Keratinocyte (primary cell): Measurements from ENCODE around the gene EFCAB8. TPM values are rescaled to one million over a fixed set of nuclear protein-coding genes. Genes with fewer than 3 reads are reported as not detected.

Experiments
- DNase-seq: peaks from one replicate; pipeline ENCODE4 v3.0.0-alpha.2; 2011; ENCODE audit warnings: low read depth, missing footprints, low spot score
- FAIRE-seq: peaks from 2 replicates; lab custom pipeline; 2011; peaks lifted over from hg19 to GRCh38; lab: Jason Lieb, UNC
- H2AFZ ChIP-seq: 2 replicates; pipeline ENCODE4 v1.6.0; 2012; ENCODE audit warnings: low read length, control low read depth, inconsistent platforms; ENCODE audit not compliant: control insufficient read depth
- H3K27ac ChIP-seq: 2 replicates; pipeline ENCODE4 v1.5.1; 2011; ENCODE audit warnings: low read length; ENCODE audit not compliant: control insufficient read depth, insufficient read depth
- H3K27me3 ChIP-seq: 3 replicates; pipeline ENCODE4 v1.6.0; 2011; ENCODE audit warnings: low read length; ENCODE audit not compliant: control insufficient read depth, insufficient read depth; ENCODE audit errors: extremely low read depth
- H3K36me3 ChIP-seq, 2 experiments: 2 replicates in 1 of 2; 3 replicates in 1 of 2; pipeline ENCODE4 v1.5.1; 2011; ENCODE audit warnings: low read length in 2 of 2, mild to moderate bottlenecking in 1 of 2; ENCODE audit not compliant: control insufficient read depth in 2 of 2, insufficient read depth in 2 of 2; ENCODE audit errors: extremely low read depth in 1 of 2
- H3K4me1 ChIP-seq: 3 replicates; pipeline ENCODE4 v1.5.1; 2011; ENCODE audit warnings: low read length; ENCODE audit not compliant: control insufficient read depth, insufficient read depth; ENCODE audit errors: extremely low read depth
- H3K4me2 ChIP-seq: 3 replicates; pipeline ENCODE4 v1.6.0; 2011; ENCODE audit warnings: low read depth, low read length; ENCODE audit not compliant: control insufficient read depth, insufficient read depth; ENCODE audit errors: extremely low read depth
- H3K4me3 ChIP-seq, 3 experiments: fragments of 200-600 bp in 1 of 3; sonication (generic) in 1 of 3; 2 replicates in 2 of 3; 3 replicates in 1 of 3; pipeline ENCODE4 v1.5.1; 2011 to 2016; ENCODE audit warnings: low read length in 3 of 3, mild to moderate bottlenecking in 3 of 3, control low read depth in 2 of 3, inconsistent platforms in 1 of 3, low read depth in 1 of 3, mixed read lengths in 1 of 3, mixed run types in 1 of 3, moderate library complexity in 1 of 3; ENCODE audit not compliant: control insufficient read depth in 2 of 3, insufficient read depth in 2 of 3; ENCODE audit errors: extremely low read depth in 1 of 3
- H3K79me2 ChIP-seq: 2 replicates; pipeline ENCODE4 v1.6.0; 2012; ENCODE audit warnings: low read length; ENCODE audit not compliant: control insufficient read depth, insufficient read depth
- H3K9ac ChIP-seq: 3 replicates; pipeline ENCODE4 v1.6.0; 2011; ENCODE audit warnings: low read length; ENCODE audit not compliant: control insufficient read depth, insufficient read depth; ENCODE audit errors: extremely low read depth
- H3K9me1 ChIP-seq: 3 replicates; pipeline ENCODE4 v1.6.0; 2011; ENCODE audit warnings: low read length; ENCODE audit not compliant: control insufficient read depth, insufficient read depth; ENCODE audit errors: extremely low read depth
- H3K9me3 ChIP-seq: 2 replicates; pipeline ENCODE4 v1.5.1; 2012; ENCODE audit warnings: low read depth, low read length; ENCODE audit not compliant: control insufficient read depth
- H4K20me1 ChIP-seq: 3 replicates; pipeline ENCODE4 v1.6.0; 2011; ENCODE audit warnings: low read length; ENCODE audit not compliant: control insufficient read depth, insufficient read depth; ENCODE audit errors: extremely low read depth
- CTCF ChIP-seq, 3 experiments: IDR thresholded peaks in 1 of 3; conservative IDR thresholded peaks in 1 of 3; optimal IDR thresholded peaks in 1 of 3; 2 replicates in 2 of 3; 3 replicates in 1 of 3; pipeline versions ENCODE3 to v1.5.1; 2011; ENCODE audit warnings: low read length in 3 of 3, mild to moderate bottlenecking in 3 of 3, moderate library complexity in 2 of 3, control low read depth in 1 of 3, inconsistent platforms in 1 of 3; ENCODE audit not compliant: insufficient read depth in 2 of 3; ENCODE audit errors: extremely low read depth in 1 of 3
- EZH2 ChIP-seq: IDR thresholded peaks from one replicate; pipeline ENCODE4 v1.6.1; 2012; ENCODE audit warnings: inconsistent platforms, mild to moderate bottlenecking, low read length, moderate library complexity
- dilution Hi-C: fragments of 300-500 bp; cut with MboI; formaldehyde crosslinking; loops from one replicate; pipeline ENCODE4 v1.7.0; 2020; ENCODE audit warnings: low sequenced_read_pairs; ENCODE audit not compliant: extremely low pct_ligation_motif_present
- polyA plus RNA-seq, 5 experiments: library from polyadenylated mRNA; depleted of rRNA in 3 of 5; stranded (reverse) in 3 of 5; stranded (forward) in 1 of 5; unstranded in 1 of 5; fragments of >200 nt; gene quantifications; 1 replicate in 1 of 5; 2 replicates in 3 of 5; 3 replicates in 1 of 5; pipeline versions ENCODE4 v1.2.1 to v1.2.3, GENCODE V29; 2011 to 2012; ENCODE audit warnings: missing spikeins in 2 of 5, low read depth in 1 of 5, low replicate concordance in 1 of 5

Gene EFCAB8
- polyA plus RNA-seq, 1 donor (not counting 4 experiments of a cell fraction or from before 2014, with no cell fraction given), result 0.03 TPM

GRCh38 chr20:32810941-32811340 lies 47.8 kb upstream of the EFCAB8 start:
- TF ChIP-seq EZH2 (no peak), CTCF (optimal IDR thresholded peaks at IDR 0.05 in 1 of 3, IDR thresholded peaks at IDR 0.05 in 1 of 3, conservative IDR thresholded peaks at IDR 0.05 in 1 of 3; ENCODE audit: extremely low read depth in 1 of 3, insufficient read depth in 2 of 3, low read length in 3 of 3) (no peak)
- FAIRE-seq, result no peak

DNA sequence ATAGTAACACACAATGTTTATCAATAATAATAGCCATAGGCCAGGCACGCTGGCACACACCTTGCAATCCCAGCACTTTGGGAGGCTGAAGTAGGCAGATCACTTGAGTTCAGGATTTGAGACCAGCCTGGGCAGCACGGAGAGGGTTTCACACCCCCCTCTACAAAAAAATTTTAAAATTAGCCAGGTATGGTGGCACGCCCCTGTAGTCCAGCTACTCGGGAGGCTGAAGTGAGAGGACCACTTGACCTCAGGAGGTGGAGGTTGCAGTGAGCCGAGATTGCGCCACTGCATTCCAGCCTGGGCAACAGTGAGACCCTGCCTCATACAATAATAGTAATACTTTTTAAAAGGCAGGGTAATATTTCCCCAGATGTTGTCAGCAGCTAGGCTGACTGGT lies 46.8 kb upstream of the EFCAB8 start:
- Histone ChIP-seq H3K9me1 (no peaks in the 10 kb centered on the region), H3K9me3 (no peaks in the 10 kb centered on the region), H4K20me1 (no peaks in the 10 kb centered on the region), H3K79me2 (no peaks in the 10 kb centered on the region), H3K36me3 (no peaks in the 10 kb centered on the region), H3K27me3 (no peaks in the 10 kb centered on the region), H3K27ac (no peak overlapping the region), H3K4me1 (peaks cover 3% of the 10 kb centered on the region), H3K4me3 (no peak overlapping the region), H3K9ac (no peak overlapping the region), H3K4me2 (no peak overlapping the region), H2AFZ (no peak overlapping the region)
- dilution Hi-C loops, result no loop called here
- FAIRE-seq (no peak), DNase-seq (no peak)
- TF ChIP-seq CTCF (optimal IDR thresholded peaks at IDR 0.05 in 1 of 3, IDR thresholded peaks at IDR 0.05 in 1 of 3, conservative IDR thresholded peaks at IDR 0.05 in 1 of 3; ENCODE audit: extremely low read depth in 1 of 3, insufficient read depth in 2 of 3, low read length in 3 of 3) (no peak), EZH2 (no peak)

More at GRCh38 chr20:32810941-32811340, 47.8 kb upstream of the EFCAB8 start:
- no peaks in the 10 kb centered on the region for H3K27me3 ChIP-seq
- H3K9me3 ChIP-seq, result no peaks in the 10 kb centered on the region
- peaks cover 12% of the 10 kb centered on the region for H3K4me1 ChIP-seq
- no peak overlapping the region for H3K4me2 ChIP-seq
- H2AFZ ChIP-seq, result no peak overlapping the region
- H3K4me3 ChIP-seq, result no peak overlapping the region
- no peak overlapping the region for H3K9ac ChIP-seq
- H3K27ac ChIP-seq, result no peak overlapping the region
- no peaks in the 10 kb centered on the region for H3K36me3 ChIP-seq
- H3K79me2 ChIP-seq, result no peaks in the 10 kb centered on the region
- no peaks in the 10 kb centered on the region for H3K9me1 ChIP-seq
- dilution Hi-C loops, result no loop called here
- no peak for DNase-seq
- no peaks in the 10 kb centered on the region for H4K20me1 ChIP-seq
